Measurements from ENCODE around the gene INSR. TPM values are rescaled to one million over a fixed set of nuclear protein-coding genes. Genes with fewer than 3 reads are reported as not detected.

Gene INSR
- total RNA-seq, 2 experiments from 2014 or later: 2.0 to 2.5 TPM

DNA sequence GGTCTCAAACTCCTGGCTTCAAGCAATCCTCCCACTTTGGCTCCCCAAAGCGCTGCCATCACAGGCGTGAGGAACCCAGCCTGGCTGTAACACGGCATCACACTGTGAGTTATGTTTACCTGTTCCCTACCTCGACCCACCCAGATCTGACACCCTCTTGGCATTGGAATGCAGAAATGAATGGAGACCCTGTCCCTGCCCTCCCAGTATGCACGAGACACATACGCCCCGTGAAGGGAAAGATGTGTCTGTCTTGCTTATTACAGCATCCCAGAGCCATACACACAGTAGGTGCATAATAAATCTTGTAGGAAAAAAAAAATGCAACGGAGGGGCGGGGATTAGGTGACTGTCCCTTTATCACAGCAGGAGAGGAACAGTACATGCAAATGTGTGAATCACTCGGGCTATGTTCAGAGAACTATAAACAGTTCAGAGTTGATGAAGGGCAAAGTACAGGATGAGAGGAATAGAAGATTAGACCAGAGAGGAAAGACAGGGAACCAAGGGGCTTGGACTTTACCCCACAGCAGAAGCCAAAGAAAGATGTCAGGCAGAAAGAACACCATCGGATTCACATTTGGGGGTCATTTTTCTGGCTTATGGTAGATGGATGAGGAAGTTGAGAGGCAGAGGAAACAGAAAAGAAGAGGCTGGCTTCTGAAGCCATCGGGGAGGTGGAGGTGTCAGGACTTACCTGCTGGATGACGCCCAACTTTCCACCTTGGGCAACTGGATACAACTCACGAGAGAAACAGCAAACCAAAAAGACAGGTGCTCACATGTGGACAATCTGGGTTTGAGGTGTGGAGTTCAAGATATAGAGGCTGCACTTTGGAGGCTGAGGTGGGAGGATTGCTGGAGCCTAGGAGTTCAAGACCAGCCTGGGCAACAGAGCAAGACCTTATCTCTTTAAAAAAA is 94.3 kb downstream of the INSR start:
- Mint-ChIP-seq H3K27ac (no peak overlapping the region), H3K4me1 (peaks cover 18% of the 10 kb centered on the region), H3K36me3 (ENCODE audit: low read depth) (no peaks in the 10 kb centered on the region), H3K4me3 (peak overlapping the region; percentile 32), H3K27me3 (peaks cover 24% of the 10 kb centered on the region), H3K9me3 (no peaks in the 10 kb centered on the region)
- POLR2A ChIA-PET: no interaction called here
- CTCF ChIA-PET: interaction anchor here (0.6 to 1.6 kb wide), 3 partner anchors 11 to 803 kb away, joined by 3 to 4 read pairs (median 4); no protein-coding TSS in a partner anchor
- no peak for DNase-seq

DNA sequence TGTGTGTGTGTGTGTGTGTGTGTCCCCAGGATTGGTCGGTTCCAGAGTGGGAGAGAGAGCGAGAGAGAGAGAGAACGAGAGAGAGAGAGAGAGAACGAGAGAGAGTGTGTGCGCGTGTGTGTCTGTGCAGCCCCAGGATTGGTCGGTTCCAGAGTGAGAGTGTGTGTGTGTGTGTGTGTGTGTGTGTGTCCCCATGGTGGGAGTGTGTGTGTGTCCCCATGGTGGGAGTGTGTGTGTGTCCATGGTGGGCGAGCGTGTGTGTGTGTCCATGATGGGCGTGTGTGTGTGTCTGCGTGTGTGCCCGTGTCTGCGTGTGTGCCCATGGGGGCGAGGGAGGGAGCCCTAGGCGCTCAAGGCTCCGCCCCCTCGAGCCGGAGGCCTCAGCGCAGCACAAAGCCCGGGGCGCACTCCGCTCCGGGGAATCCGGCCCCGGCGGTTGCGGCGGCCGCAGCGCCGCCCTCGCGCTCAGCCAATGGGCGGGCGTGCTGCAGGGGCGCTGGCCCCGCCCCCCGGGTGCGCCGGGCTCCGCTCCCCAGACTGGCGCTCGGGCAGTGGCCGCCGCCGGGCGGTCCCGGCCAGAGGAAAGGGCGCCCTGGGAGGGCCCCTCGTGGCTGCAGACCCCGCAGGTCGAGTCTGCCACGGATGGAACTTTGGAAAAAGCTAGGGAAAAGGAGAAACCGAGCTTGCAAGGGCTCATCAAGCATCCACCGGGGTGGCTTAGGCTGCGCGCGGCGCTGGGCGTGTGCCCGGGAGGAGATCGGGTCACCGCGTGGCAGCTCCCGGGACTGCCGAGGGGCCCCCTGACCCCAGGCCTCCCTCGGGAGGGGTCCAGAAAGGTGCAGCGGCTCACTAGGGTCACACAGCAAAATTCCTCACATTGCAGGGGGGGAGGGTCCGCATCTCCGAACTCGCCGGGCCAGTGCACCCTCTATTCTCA is 96.2 kb downstream of the INSR start:
- peaks cover 34% of the 10 kb centered on the region for H3K27me3 Mint-ChIP-seq
- H3K4me1 Mint-ChIP-seq: peaks cover 18% of the 10 kb centered on the region
- H3K9me3 Mint-ChIP-seq: no peaks in the 10 kb centered on the region
- ChIA-PET POLR2A (no interaction called here), CTCF (interaction anchor here (0.6 to 1.4 kb wide), 4 partner anchors 18 to 633 kb away, joined by 3 to 4 read pairs (median 4); no protein-coding TSS in a partner anchor)
- peak overlapping the region; percentile 79 for H3K4me3 Mint-ChIP-seq
- peak overlapping the region; percentile 89 for H3K27ac Mint-ChIP-seq
- H3K36me3 Mint-ChIP-seq (ENCODE audit: low read depth): no peaks in the 10 kb centered on the region
- DNase-seq: peak; percentile 90

DNA sequence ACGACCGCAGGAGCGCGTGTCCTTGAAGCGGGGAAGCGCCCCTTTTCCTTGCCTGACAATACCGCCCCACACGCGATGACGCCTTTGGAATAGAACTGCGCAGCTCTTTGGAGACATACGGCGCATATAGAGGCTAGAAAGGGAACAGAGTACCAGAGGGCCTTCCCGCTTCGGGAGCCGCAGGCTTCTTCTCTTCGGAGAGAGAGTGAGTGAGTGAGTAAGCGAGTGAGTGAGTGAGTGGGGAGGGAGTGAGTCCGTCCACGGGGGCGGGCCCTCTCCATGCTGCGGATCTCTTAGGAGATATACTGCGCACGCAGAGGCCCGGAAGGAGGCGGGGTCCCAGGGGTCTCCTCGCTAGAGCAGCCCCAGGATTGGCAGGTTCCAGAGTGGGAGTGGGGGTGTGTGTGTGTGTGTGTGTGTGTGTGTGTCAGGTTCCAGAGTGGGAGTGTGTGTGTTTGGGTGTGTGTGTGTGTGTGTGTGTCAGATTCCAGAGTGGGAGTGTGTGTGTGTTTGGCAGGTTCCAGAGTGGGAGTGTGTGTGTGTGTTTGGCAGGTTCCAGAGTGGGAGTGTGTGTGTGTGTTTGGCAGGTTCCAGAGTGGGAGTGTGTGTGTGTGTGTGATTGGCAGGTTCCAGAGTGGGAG is 97.0 kb downstream of the INSR start:
- DNase-seq: peak; percentile 83
- Mint-ChIP-seq H3K27me3 (peaks cover 41% of the 10 kb centered on the region), H3K4me1 (peaks cover 24% of the 10 kb centered on the region), H3K36me3 (ENCODE audit: low read depth) (no peaks in the 10 kb centered on the region), H3K27ac (peak overlapping the region; percentile 89), H3K9me3 (no peaks in the 10 kb centered on the region), H3K4me3 (peak overlapping the region; percentile 79)
- CTCF ChIA-PET: interaction anchor here (0.8 to 1.0 kb wide), 2 partner anchors 14 to 15 kb away, joined by 3 read pairs; no protein-coding TSS in a partner anchor
- POLR2A ChIA-PET: interaction anchor here (0.6 kb wide), 1 partner anchor 69 kb away, joined by 4 read pairs; no protein-coding TSS in a partner anchor

DNA sequence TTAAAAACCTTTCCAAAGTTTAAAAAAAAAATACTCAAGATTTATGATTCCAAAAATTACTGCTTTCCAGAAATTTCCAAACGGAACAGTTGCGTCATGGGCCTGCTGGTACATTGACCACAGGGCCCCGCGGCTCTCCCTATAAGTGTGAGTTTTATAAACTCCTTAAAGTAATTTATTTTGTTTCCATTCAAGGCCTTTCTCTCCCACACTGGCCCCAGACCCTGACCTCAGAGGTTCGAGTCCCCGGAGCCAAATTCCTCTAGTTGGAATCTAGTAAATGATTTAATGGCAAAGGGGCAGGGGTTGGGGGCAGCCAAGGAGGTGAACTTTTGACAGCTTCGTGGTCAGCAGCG is 97.5 kb downstream of the INSR start:
- CTCF ChIA-PET: interaction anchor here (0.7 to 1.0 kb wide), 3 partner anchors 13 to 18 kb away, joined by 3 read pairs; no protein-coding TSS in a partner anchor
- Mint-ChIP-seq H3K9me3 (no peaks in the 10 kb centered on the region), H3K27ac (no peak overlapping the region), H3K4me3 (peak overlapping the region; percentile 79), H3K27me3 (peaks cover 43% of the 10 kb centered on the region), H3K36me3 (ENCODE audit: low read depth) (no peaks in the 10 kb centered on the region), H3K4me1 (peaks cover 29% of the 10 kb centered on the region)
- POLR2A ChIA-PET: interaction anchor here (0.6 kb wide), 1 partner anchor 70 kb away, joined by 4 read pairs; no protein-coding TSS in a partner anchor
- no peak for DNase-seq

DNA sequence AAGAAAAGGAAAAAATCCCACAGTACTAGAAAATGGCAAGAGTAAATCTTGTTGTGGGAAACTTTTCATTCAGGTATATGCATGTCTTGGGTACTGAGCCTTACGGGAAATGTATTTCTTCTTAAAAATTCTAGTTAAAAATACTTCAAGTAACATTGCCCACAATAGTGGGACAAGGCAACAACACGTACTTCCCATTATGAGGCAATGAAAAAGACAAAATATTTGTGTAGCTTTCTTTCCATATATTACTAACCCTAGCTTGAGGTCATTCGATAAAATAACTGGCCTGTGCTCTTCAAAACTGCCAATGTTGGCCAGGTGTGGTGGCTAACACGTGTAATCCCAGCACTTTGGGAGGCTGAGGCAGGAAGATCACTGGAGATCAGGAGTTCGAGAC is 99.2 kb downstream of the INSR start:
- DNase-seq: no peak
- CTCF ChIA-PET: no interaction called here
- H3K4me3 Mint-ChIP-seq: no peak overlapping the region
- H3K27ac Mint-ChIP-seq: no peak overlapping the region
- no peaks in the 10 kb centered on the region for H3K9me3 Mint-ChIP-seq
- H3K27me3 Mint-ChIP-seq: peaks cover 41% of the 10 kb centered on the region
- peaks cover 36% of the 10 kb centered on the region for H3K4me1 Mint-ChIP-seq
- POLR2A ChIA-PET: interaction anchor here (0.6 kb wide), 1 partner anchor 39 kb away, joined by 3 read pairs; no protein-coding TSS in a partner anchor
- H3K36me3 Mint-ChIP-seq (ENCODE audit: low read depth): no peaks in the 10 kb centered on the region

DNA sequence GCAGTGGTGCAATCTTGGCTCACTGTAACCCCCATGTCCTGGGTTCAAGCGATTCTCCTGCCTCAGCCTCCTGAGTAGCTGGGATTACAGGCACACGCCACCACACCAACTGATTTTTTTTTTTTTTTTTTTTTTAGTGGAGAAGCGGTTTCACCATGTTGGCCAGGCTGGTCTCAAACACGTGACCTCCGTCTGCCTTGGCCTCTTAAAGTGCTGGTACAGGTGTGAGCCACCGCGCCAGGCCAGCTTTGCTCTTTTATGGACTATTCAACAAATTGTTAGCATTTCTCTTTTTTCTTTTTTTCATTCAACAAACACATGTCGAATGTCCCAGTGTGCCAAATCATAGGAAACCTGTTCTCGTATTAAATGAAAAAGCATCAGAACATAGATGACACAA is 99.6 kb downstream of the INSR start:
- no peak for DNase-seq
- Mint-ChIP-seq H3K4me1 (peaks cover 36% of the 10 kb centered on the region), H3K36me3 (ENCODE audit: low read depth) (no peaks in the 10 kb centered on the region), H3K4me3 (no peak overlapping the region), H3K27me3 (peaks cover 36% of the 10 kb centered on the region), H3K27ac (no peak overlapping the region), H3K9me3 (no peaks in the 10 kb centered on the region)
- ChIA-PET CTCF (interaction anchor here (0.7 kb wide), 1 partner anchor 544 kb away, joined by 3 read pairs; no protein-coding TSS in a partner anchor), POLR2A (interaction anchor here (0.6 kb wide), 1 partner anchor 39 kb away, joined by 3 read pairs; no protein-coding TSS in a partner anchor)

DNA sequence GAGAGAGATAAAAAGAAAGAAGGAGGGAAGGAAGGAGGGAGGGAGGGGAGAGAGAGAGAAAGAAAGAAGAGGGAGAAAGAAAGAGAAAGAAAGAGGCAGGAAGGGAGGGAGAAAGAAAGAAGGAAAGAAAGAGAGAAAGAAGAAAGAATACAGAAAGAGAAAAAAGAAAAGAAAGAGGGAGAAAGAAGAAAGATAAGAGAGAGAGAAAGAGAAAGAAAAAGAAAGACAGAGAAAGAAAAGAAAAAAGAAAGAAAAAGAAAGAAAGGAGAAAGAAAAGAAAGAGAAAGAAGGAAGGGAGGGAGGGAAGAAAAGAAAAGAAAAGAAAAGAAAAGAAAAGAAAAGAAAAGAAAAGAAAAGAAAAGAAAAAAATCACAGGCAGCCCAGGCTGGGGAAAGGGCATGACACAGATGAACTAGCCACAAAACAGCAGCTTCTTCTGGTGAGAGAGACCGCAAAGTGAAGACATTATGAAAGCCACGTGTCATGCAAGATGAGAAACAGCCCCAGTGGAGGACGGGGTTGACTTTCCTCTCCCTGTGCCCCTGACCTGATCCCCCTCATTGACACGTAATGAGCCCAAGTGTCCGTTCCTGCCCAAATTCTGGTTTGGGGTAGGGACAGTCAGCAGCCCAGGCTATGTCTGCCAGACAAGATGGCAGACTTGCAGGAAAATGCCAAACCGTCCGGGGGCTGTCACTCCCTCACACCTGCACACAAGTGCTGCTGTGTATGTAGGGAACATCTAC is 102.1 kb downstream of the INSR start:
- Mint-ChIP-seq H3K36me3 (ENCODE audit: low read depth) (no peaks in the 10 kb centered on the region), H3K4me3 (peak overlapping the region; percentile 49), H3K4me1 (peaks cover 24% of the 10 kb centered on the region), H3K27me3 (peaks cover 29% of the 10 kb centered on the region), H3K27ac (peak overlapping the region; percentile 36), H3K9me3 (no peaks in the 10 kb centered on the region)
- ChIA-PET CTCF (interaction anchor here (0.6 to 1.6 kb wide), 3 partner anchors 9 to 136 kb away, joined by 3 to 5 read pairs (median 3); no protein-coding TSS in a partner anchor), POLR2A (no interaction called here)
- DNase-seq: peak; percentile 68

DNA sequence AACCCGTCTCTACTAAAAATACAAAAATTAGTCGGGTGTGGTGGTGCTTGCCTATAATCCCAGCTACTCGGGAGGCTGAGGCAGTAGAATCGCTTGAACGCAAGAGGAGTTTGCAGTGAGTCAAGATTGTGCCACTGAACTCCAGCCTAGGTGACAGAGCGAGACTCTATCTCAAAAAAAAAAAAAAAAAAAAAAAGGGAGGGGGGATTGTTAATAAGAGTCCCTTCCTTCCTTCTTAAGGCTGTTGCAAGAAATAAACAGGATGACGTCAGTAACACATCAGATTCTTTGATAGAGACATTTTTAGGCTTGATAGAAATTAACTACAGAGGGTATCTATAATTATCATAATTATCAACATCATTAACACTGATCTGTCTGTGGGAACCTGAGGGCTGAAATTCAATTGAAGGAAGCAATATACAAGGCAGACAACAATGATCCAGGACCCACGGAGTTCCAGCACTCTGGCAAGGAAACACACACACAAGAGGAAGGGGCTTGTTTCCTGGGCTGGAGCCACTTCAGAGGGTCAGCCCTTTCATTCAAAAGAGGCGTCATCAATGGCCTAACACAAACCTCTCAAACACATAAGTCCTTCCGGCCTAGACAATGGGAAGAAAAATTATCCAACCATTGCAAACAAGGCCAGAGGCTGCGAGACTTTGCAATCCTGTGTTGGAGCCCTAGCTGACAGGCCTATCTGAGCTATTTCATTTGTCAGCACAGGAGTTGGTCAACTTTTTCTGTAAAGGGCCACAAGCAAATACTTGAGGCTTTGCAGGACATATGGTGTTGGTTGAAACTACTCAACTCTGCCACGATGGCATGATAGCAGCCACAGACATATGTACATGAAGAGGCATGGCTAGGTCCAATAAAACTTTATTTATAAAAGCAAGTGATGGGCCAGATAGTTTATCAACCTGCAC is 105.2 kb downstream of the INSR start:
- Mint-ChIP-seq H3K9me3 (no peaks in the 10 kb centered on the region), H3K4me3 (no peak overlapping the region), H3K36me3 (ENCODE audit: low read depth) (no peaks in the 10 kb centered on the region), H3K27me3 (peaks cover 18% of the 10 kb centered on the region), H3K27ac (no peak overlapping the region), H3K4me1 (peaks cover 38% of the 10 kb centered on the region)
- no peak for DNase-seq
- ChIA-PET POLR2A (no interaction called here), CTCF (interaction anchor here (0.6 kb wide), 1 partner anchor 280 kb away, joined by 4 read pairs; no protein-coding TSS in a partner anchor)

DNA sequence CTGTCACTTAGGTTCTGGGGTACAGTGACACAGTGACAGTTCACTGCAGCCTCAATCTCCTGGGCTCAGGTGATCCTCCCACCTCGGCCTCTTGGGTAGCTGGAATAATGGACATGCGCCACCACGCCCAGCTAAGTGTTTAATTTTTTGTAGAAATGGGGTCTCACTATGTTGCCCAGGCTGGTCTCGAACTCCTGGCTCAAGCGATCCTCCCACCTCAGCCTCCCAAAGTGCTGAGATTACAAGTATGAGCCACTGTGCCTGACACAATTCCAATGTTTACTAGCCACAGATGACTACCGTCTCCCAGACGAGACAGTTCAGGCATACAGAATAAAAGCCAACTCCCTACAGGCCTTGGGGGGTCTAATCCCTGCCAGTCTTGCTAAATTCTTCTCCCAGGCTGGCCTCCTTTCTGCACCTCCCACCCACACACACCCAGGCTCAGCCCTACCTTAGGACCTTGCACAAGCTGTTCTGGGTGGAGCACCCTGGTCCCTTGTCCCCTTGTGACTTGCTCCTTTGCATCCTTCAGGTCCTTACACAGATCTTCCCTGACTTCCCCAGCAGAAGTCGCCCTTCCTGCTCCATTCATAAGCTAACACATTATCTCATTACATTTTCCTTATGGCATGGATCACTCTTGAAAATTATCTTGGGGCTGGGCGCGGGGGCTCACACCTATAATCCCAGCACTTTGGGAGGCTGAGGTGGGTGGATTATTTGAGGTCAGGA is 106.4 kb downstream of the INSR start:
- H3K36me3 Mint-ChIP-seq (ENCODE audit: low read depth): no peaks in the 10 kb centered on the region

DNA sequence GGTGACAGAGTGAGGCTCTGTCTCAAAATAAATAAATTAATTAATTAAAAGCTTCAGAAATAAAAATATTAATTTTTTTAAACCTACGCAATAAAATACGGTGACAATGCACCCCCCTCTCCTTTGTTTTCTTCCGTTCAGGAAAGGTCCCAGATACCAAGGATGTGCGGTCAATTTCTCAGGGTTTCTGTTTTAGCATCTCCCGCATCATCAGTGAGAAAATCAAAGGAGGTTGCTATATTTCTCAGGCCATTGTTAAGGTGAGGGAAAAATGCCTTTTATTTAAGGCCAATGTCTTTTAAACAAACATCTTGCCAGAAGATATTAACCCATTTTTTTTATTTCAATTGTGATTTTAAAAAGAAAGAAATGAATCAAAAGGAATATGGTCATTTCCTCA is 111.7 kb downstream of the INSR start:
- CTCF ChIA-PET: interaction anchor here (0.6 to 1.8 kb wide), 2 partner anchors 9 to 24 kb away, joined by 4 to 5 read pairs; no protein-coding TSS in a partner anchor
- no peaks in the 10 kb centered on the region for H3K27me3 Mint-ChIP-seq
- no peak overlapping the region for H3K4me3 Mint-ChIP-seq
- no peak for DNase-seq
- POLR2A ChIA-PET: no interaction called here
- H3K27ac Mint-ChIP-seq: no peak overlapping the region
- H3K36me3 Mint-ChIP-seq (ENCODE audit: low read depth): no peaks in the 10 kb centered on the region
- peaks cover 2% of the 10 kb centered on the region for H3K9me3 Mint-ChIP-seq
- peaks cover 37% of the 10 kb centered on the region for H3K4me1 Mint-ChIP-seq

More for the DNA sequence above, 106.4 kb downstream of the INSR start:
- H3K27me3 Mint-ChIP-seq: peaks cover 13% of the 10 kb centered on the region
- no peak for DNase-seq
- ChIA-PET CTCF (no interaction called here), POLR2A (no interaction called here)
- peaks cover 46% of the 10 kb centered on the region for H3K4me1 Mint-ChIP-seq
- no peak overlapping the region for H3K27ac Mint-ChIP-seq
- no peaks in the 10 kb centered on the region for H3K9me3 Mint-ChIP-seq
- H3K4me3 Mint-ChIP-seq: no peak overlapping the region
